WI38 (cell line): Measurements from ENCODE around the gene ERI2.

ENCODE experiments used
- H3K4me3 ChIP-seq: 2 replicates; pipeline ENCODE4 v1.5.1; 2011; ENCODE audit warnings: low read depth, mild to moderate bottlenecking, control low read depth, low read length
- TF ChIP-seq, protein P1 (sequence below): IDR thresholded peaks from 2 replicates; pipeline ENCODE4 v1.5.1; 2012; ENCODE audit warnings: low read depth, mild to moderate bottlenecking, control low read depth, low read length

ERI2 gene

DNA sequence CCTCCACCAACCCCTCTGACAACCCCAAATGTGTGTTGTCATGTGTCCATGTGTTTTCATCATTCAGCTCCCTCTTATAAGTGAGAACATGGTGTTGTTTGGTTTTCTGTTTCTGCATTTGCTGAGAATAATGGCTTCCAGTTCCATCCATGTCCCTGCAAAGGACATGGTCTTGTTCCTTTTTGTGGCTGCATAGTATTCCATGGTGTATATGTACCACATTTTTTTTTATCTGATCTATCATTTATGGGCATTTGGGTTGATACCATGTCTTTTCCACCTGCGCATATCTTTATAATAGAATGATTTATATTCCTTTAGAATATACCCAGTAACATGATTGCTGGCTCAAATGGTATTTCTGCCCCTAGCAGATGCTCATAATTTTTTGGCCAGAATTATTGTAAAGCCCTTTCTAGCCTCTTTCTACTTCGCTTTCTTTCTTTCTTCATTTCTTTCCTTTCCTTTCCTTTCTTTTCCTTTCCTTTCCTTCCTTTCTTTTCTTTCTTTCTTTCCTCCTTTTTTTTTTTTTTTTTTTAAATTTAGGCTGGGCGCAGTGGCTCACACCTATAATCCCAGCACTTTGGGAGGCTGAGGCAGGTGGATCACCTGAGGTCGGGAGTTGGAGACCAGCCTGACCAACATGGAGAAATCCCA lies 12.8 kb upstream of the ERI2 start:
- H3K4me3 ChIP-seq: no peak overlapping the region
- TF ChIP-seq, protein P1, sequence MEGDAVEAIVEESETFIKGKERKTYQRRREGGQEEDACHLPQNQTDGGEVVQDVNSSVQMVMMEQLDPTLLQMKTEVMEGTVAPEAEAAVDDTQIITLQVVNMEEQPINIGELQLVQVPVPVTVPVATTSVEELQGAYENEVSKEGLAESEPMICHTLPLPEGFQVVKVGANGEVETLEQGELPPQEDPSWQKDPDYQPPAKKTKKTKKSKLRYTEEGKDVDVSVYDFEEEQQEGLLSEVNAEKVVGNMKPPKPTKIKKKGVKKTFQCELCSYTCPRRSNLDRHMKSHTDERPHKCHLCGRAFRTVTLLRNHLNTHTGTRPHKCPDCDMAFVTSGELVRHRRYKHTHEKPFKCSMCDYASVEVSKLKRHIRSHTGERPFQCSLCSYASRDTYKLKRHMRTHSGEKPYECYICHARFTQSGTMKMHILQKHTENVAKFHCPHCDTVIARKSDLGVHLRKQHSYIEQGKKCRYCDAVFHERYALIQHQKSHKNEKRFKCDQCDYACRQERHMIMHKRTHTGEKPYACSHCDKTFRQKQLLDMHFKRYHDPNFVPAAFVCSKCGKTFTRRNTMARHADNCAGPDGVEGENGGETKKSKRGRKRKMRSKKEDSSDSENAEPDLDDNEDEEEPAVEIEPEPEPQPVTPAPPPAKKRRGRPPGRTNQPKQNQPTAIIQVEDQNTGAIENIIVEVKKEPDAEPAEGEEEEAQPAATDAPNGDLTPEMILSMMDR: no peak

DNA sequence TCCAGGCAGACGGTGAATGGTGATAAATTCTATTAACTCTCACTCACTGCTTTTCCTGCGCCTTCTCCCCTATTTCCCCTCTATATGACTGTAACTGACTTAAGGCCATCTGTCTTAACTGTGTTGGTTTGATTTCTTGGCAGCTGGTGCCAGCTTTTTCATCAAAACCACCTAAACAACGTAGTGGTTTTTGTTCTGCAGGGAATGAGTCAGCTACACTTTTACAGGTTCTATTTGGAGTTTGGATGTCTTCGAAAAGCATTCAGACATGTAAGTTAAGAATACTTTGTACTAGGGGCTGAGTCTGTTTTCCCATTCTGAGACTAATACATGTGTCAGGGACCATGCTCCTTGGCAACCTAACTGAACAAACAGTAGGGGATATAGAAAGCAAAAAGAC lies 8.5 kb upstream of the ERI2 start:
- no peak overlapping the region for H3K4me3 ChIP-seq
- TF ChIP-seq, protein P1: no peak

DNA sequence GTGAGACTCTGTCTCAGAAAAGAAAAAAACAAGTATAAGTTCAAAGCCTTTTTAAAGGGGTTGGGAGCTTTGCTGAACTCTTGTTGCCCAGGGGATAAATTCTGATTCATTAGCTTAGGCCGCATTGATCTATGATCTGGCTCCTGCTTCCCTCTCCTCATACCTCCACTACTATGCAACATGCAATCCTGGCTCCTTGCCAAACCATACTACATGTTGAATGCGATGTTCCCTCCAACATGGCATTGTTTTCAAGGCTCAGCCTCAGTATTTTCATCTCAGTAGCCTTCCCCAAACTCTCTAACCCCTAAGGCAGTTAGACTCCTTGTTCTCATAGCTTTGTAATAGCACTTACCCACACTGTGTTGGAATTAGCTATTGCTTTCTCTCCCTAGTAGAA lies 6.2 kb upstream of the ERI2 start:
- TF ChIP-seq, protein P1: no peak

DNA sequence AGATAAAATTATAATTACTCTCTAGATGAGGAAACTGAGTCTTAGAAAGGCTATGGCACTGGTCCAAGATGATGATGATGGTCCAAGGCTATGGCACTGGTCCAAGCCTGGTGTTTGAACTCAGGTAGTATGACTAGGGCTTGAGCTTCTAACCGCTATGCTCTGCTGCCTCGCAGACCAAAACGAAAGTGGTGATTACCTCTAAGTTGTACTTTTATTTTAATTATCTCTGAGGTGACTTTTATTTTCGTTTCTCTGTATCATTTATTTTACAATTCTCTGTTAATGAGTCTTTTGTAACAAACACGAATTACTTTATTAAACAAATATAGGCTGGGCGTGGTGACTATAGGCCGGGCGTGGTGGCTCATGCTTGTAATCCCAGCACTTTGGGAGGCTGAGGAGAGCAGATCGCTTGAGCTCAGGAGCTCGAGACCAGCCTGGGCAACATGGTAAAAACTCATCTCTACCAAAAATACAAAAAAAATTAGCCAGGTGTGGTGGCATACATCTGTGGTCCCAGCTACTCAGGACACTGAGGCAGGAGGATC lies 5.7 kb upstream of the ERI2 start:
- H3K4me3 ChIP-seq: no peak overlapping the region
- TF ChIP-seq, protein P1: no peak

More for the DNA sequence above, 6.2 kb upstream of the ERI2 start:
- H3K4me3 ChIP-seq: no peak overlapping the region

DNA sequence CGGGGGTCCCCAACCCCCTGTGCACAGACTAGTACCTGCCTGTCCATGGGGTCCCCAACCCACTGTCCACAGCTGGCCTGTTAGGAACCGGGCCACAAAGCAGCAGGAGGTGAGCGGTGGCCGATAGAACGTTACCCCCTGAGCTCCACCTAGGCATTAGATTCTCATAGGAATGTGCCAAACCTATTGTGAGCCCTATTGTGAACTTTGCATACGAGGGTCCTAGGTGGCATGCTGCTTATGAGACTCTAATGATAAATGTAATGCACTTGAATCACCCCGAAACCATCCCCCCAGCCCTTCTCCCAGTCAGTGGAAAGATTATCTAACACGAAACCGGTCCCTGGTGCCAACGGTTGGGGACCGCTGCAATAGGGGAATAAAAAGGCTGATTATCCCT lies 1.6 kb upstream of the ERI2 start:
- TF ChIP-seq, protein P1: no peak
- peak overlapping the region; percentile 86; the same call in 1 of the 2 replicates for H3K4me3 ChIP-seq

DNA sequence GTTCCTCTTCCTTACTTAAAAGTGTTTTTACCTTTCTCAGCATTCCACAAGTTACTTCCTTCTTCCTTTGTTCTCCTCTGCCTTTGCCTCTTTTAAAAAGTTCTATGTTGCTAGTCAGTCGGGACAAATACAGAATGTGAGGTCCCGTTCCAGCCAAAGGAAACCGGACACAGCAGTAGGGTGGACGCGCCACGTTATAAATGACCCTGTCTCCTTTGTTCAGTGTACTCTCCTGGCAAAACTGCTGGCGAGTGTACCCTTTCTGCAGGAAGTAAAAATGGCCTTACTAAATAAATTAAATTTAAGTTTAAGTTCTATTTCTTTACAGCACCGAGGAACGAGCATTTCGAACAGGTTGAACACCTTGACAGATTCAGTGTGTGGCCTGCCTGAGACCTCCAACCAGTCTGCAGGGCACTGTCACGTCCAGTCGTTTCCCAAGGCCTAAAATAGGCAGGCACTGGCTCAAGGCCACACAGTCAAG lies 546 bp downstream of the ERI2 start:
- peak overlapping the region; percentile 86 for H3K4me3 ChIP-seq

DNA sequence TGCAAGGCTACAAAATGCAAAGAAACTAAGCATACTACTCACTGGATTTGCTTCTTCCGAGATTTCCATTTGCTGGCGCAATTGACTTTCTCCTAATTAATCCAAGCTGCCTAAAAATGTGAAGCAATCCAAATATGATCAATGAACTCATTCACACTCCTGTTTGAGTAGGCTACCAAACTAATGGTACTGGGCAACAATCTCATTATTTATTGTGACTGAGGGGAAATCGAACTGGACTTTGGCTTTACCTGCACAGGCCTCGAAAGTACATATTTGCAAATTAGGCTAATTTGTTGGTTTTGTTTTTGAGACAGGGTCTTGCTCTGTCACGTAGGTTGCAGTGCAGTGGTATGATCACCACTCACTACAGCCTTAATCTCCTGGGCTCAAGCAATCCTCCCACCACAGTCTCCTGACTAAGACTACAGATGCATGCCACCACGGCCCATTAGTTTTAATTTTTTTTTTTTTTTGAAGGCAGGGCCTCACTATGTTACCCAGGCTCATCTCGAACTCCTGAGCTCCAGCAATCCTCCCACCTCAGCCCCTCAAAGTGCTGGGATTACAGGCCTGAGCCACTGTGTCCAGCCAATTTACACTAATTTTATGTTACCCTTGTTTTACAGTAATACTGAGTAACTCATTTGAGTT lies 2.6 kb downstream of the ERI2 start:
- TF ChIP-seq, protein P1: no peak
- H3K4me3 ChIP-seq: no peak overlapping the region
